ENCODE measurements around the gene KIF1B. TPM values are rescaled to one million over a fixed set of nuclear protein-coding genes. Genes with fewer than 3 reads are reported as not detected.
A peak's percentile ranks its signal among the peaks of the same experiment; 100 is the strongest.

Gene KIF1B
- total RNA-seq, 1 donor from 2014 or later: 49.4 TPM

- DNase-seq (ENCODE audit: low spot score): no peak
- Mint-ChIP-seq H3K4me3 (ENCODE audit: unreplicated experiment) (no peak overlapping the region), H3K36me3 (ENCODE audit: low read depth) (peaks cover 34% of the 10 kb centered on the region), H3K4me1 (ENCODE audit: low read depth) (peaks cover 16% of the 10 kb centered on the region), H3K27ac (ENCODE audit: unreplicated experiment) (no peak overlapping the region), H3K9me3 (ENCODE audit: low read depth) (no peaks in the 10 kb centered on the region), H3K27me3 (ENCODE audit: low read depth) (no peaks in the 10 kb centered on the region)
- no peak for TF ChIP-seq CTCF (IDR thresholded peaks at IDR 0.05)
These were observed 81.8 kb downstream of the KIF1B start for GRCh38 chr1:10292188-10292587.

DNA sequence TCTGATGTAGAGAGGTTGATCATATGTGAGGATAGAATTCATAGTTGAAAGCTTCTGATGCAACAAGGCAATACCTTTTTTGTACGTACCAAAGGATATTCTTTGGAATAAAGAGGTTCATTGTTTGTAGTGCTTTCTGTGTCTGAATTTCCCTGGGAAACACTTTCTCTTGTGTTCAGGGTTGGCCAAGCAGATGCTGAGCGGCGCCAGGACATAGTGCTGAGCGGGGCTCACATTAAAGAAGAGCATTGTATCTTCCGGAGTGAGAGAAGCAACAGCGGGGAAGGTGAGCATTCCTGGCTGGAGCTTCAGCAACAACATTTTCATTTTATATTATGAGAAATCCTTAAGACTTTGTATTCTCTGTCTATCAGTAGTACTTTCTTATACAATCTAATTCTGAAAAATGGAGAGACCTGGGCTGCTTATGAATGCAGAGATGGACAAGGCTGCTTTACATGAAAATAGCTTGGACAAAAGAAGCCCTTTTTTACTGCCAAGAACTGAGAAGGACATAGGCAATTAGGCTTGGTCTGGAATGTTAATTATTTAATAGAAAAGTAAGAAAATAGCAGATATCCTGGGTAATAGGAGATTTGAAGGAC, 85.2 kb downstream of the KIF1B start:
- H3K4me1 Mint-ChIP-seq (ENCODE audit: low read depth): peaks cover 3% of the 10 kb centered on the region
- peaks cover 40% of the 10 kb centered on the region for H3K36me3 Mint-ChIP-seq (ENCODE audit: low read depth)
- H3K4me3 Mint-ChIP-seq (ENCODE audit: unreplicated experiment): no peak overlapping the region

GRCh38 chr1:10299151-10299550, 88.8 kb downstream of the KIF1B start:
- Mint-ChIP-seq H3K4me1 (ENCODE audit: low read depth) (peaks cover 7% of the 10 kb centered on the region), H3K27ac (ENCODE audit: unreplicated experiment) (no peak overlapping the region), H3K27me3 (ENCODE audit: low read depth) (no peaks in the 10 kb centered on the region), H3K4me3 (ENCODE audit: unreplicated experiment) (no peak overlapping the region), H3K9me3 (ENCODE audit: low read depth) (no peaks in the 10 kb centered on the region), H3K36me3 (ENCODE audit: low read depth) (peaks cover 38% of the 10 kb centered on the region)
- no peak for DNase-seq (ENCODE audit: low spot score)
- TF ChIP-seq CTCF (IDR thresholded peaks at IDR 0.05): no peak

More for the DNA sequence above, 85.2 kb downstream of the KIF1B start:
- Mint-ChIP-seq H3K27ac (ENCODE audit: unreplicated experiment) (peak overlapping the region; percentile 22), H3K9me3 (ENCODE audit: low read depth) (no peaks in the 10 kb centered on the region), H3K27me3 (ENCODE audit: low read depth) (no peaks in the 10 kb centered on the region)
- TF ChIP-seq CTCF (IDR thresholded peaks at IDR 0.05): no peak
- no peak for DNase-seq (ENCODE audit: low spot score)

DNA sequence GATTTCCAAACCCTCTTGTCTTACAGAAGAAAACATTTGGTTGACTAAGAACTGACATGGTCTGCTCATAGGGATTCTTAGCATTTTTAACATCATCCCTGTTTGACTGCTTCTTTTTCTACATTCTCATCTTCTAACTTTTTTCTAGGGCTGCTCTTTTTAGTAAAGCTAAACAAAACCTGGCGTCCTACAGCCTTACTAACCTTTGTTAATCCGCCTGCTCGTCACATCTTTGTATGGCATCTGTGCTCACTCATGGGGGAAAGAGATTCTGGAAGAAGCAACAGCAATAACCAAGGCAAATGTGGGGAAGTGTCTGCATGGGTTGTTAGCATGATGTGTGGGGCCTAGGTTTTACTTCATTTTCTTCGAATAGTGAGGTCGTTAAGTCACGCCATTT, 92.0 kb downstream of the KIF1B start:
- H3K36me3 Mint-ChIP-seq (ENCODE audit: low read depth): peaks cover 32% of the 10 kb centered on the region
- no peak overlapping the region for H3K4me3 Mint-ChIP-seq (ENCODE audit: unreplicated experiment)
- no peak for DNase-seq (ENCODE audit: low spot score)
- H3K27ac Mint-ChIP-seq (ENCODE audit: unreplicated experiment): peak overlapping the region; percentile 15
- no peaks in the 10 kb centered on the region for H3K27me3 Mint-ChIP-seq (ENCODE audit: low read depth)
- H3K9me3 Mint-ChIP-seq (ENCODE audit: low read depth): no peaks in the 10 kb centered on the region
- TF ChIP-seq CTCF (IDR thresholded peaks at IDR 0.05): no peak
- H3K4me1 Mint-ChIP-seq (ENCODE audit: low read depth): peaks cover 7% of the 10 kb centered on the region

GRCh38 chr1:10304295-10304694, 93.9 kb downstream of the KIF1B start:
- no peak overlapping the region for H3K27ac Mint-ChIP-seq (ENCODE audit: unreplicated experiment)
- peaks cover 27% of the 10 kb centered on the region for H3K36me3 Mint-ChIP-seq (ENCODE audit: low read depth)
- no peak for DNase-seq (ENCODE audit: low spot score)
- no peak overlapping the region for H3K4me3 Mint-ChIP-seq (ENCODE audit: unreplicated experiment)
- H3K9me3 Mint-ChIP-seq (ENCODE audit: low read depth): no peaks in the 10 kb centered on the region
- no peak for TF ChIP-seq CTCF (IDR thresholded peaks at IDR 0.05)
- no peaks in the 10 kb centered on the region for H3K27me3 Mint-ChIP-seq (ENCODE audit: low read depth)
- H3K4me1 Mint-ChIP-seq (ENCODE audit: low read depth): peaks cover 7% of the 10 kb centered on the region

Measured in chondrocyte (in vitro differentiated cells).